ENCODE results near the gene HOMER2. TPM values are rescaled to one million over a fixed set of nuclear protein-coding genes. Genes with fewer than 3 reads are reported as not detected.
A peak's percentile ranks its signal among the peaks of the same experiment; 100 is the strongest.

Gene HOMER2
- total and polyA plus RNA-seq, 2 donors (not counting 1 experiment from before 2014, with no cell fraction given): 1.1 to 9.9 TPM

GRCh38 chr15:82809308-82810060 lies 143.0 kb downstream of the HOMER2 start, which contains the start of gene WHAMM:
Gene WHAMM (plus strand): TSS chr15:82809628. CDS start chr15:82809727, 99 bp downstream.
- H3K4me1 ChIP-seq (ENCODE audit: control insufficient read depth, extremely low read depth, insufficient read depth, low read length): no peaks in the 10 kb centered on the region
- H3K36me3 ChIP-seq (ENCODE audit: control insufficient read depth, insufficient read depth, low read length): peaks cover 1% of the 10 kb centered on the region
- peak; percentile 98 for DNase-seq (ENCODE audit: low read depth in 2 of 2)
- TF ChIP-seq, protein P1, sequence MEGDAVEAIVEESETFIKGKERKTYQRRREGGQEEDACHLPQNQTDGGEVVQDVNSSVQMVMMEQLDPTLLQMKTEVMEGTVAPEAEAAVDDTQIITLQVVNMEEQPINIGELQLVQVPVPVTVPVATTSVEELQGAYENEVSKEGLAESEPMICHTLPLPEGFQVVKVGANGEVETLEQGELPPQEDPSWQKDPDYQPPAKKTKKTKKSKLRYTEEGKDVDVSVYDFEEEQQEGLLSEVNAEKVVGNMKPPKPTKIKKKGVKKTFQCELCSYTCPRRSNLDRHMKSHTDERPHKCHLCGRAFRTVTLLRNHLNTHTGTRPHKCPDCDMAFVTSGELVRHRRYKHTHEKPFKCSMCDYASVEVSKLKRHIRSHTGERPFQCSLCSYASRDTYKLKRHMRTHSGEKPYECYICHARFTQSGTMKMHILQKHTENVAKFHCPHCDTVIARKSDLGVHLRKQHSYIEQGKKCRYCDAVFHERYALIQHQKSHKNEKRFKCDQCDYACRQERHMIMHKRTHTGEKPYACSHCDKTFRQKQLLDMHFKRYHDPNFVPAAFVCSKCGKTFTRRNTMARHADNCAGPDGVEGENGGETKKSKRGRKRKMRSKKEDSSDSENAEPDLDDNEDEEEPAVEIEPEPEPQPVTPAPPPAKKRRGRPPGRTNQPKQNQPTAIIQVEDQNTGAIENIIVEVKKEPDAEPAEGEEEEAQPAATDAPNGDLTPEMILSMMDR (conservative IDR thresholded peaks at IDR 0.05 in 1 of 2, IDR thresholded peaks at IDR 0.05 in 1 of 2; ENCODE audit: low read depth in 1 of 2, low read length in 2 of 2): no peak
- no peak for TF ChIP-seq EZH2 (IDR thresholded peaks at IDR 0.05; ENCODE audit: low read length, missing control alignments)
- no peaks in the 10 kb centered on the region for H3K27me3 ChIP-seq (ENCODE audit: control insufficient read depth, insufficient read depth, low read length)
- H2AFZ ChIP-seq (ENCODE audit: low read length): peak within 1 kb of the TSS; percentile 74
- H3K9ac ChIP-seq (ENCODE audit: insufficient read depth, low read length): peak within 1 kb of the TSS; percentile 96
- peak within 1 kb of the TSS; percentile 69 for H3K4me2 ChIP-seq (ENCODE audit: extremely low read depth, insufficient read depth, low read length)
- no peaks in the 10 kb centered on the region for H3K9me3 ChIP-seq (ENCODE audit: control insufficient read depth, insufficient read depth, low read depth, low read length)
- no peaks in the 10 kb centered on the region for H4K20me1 ChIP-seq (ENCODE audit: control insufficient read depth, extremely low read depth, insufficient read depth, low read length)
- H3K27ac ChIP-seq (ENCODE audit: insufficient read depth, low read length): peak within 1 kb of the TSS; percentile 93
- H3K4me3 ChIP-seq (replicated peaks in 1 of 4; ENCODE audit: control extremely low read depth in 1 of 4, insufficient read depth in 1 of 4, low read depth in 3 of 4, low read length in 4 of 4): peak within 1 kb of the TSS; percentile 88 to 98 (median 91)
- H3K79me2 ChIP-seq (ENCODE audit: control insufficient read depth, insufficient read depth, low read length): peaks cover 37% of the 10 kb centered on the region

- no peak overlapping the region for H3K9ac ChIP-seq (ENCODE audit: insufficient read depth, low read length)
- H3K4me2 ChIP-seq (ENCODE audit: extremely low read depth, insufficient read depth, low read length): no peak overlapping the region
- H3K9me3 ChIP-seq (ENCODE audit: control insufficient read depth, insufficient read depth, low read depth, low read length): no peaks in the 10 kb centered on the region
- no peaks in the 10 kb centered on the region for H4K20me1 ChIP-seq (ENCODE audit: control insufficient read depth, extremely low read depth, insufficient read depth, low read length)
- H3K27me3 ChIP-seq (ENCODE audit: control insufficient read depth, insufficient read depth, low read length): no peaks in the 10 kb centered on the region
- no peaks in the 10 kb centered on the region for H3K36me3 ChIP-seq (ENCODE audit: control insufficient read depth, insufficient read depth, low read length)
- no peak overlapping the region for H3K4me3 ChIP-seq (replicated peaks in 1 of 4; ENCODE audit: control extremely low read depth in 1 of 4, insufficient read depth in 1 of 4, low read depth in 3 of 4, low read length in 4 of 4)
- TF ChIP-seq, protein P1 (conservative IDR thresholded peaks at IDR 0.05 in 1 of 2, IDR thresholded peaks at IDR 0.05 in 1 of 2; ENCODE audit: low read depth in 1 of 2, low read length in 2 of 2): no peak
- TF ChIP-seq EZH2 (IDR thresholded peaks at IDR 0.05; ENCODE audit: low read length, missing control alignments): no peak
- H2AFZ ChIP-seq (ENCODE audit: low read length): no peak overlapping the region
- DNase-seq (ENCODE audit: low read depth in 2 of 2): no peak
- H3K27ac ChIP-seq (ENCODE audit: insufficient read depth, low read length): no peak overlapping the region
- H3K4me1 ChIP-seq (ENCODE audit: control insufficient read depth, extremely low read depth, insufficient read depth, low read length): no peaks in the 10 kb centered on the region
- H3K79me2 ChIP-seq (ENCODE audit: control insufficient read depth, insufficient read depth, low read length): peaks cover 33% of the 10 kb centered on the region
Measured at GRCh38 chr15:82808634-82809041, 143.9 kb downstream of the HOMER2 start.

DNA sequence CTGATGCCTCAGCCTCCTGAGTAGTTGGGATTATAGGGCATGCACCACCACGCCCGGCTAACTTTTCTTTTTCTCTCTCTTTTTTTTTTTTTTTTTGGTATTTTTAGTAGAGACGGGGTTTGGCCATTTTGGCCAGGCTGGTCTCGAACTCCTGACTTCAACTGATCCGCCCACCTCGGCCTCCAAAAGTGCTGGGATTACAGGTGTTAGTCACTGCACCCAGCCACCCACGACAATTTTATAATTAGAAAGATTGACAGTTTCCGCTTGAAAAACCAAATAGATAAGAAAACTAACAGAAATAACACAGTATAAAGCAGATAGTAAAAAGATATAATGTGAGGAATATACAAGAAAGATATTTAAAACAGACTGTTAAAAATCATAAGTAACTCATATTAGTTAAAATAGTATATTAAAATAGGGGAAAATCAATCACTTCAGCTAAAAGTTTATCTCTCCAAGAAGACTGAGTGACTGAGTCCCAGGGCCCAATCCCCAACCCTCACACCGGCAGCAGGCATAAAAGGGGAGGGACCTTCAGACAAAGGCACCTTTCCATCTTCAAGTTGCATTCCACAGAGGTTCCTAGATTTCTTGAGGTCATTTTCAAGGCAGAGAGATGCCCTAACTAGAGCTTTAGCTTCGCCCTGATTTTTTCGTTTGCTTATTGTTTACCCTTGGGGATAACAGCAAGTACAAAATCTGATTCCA lies 144.4 kb downstream of the HOMER2 start:
- no peak overlapping the region for H3K9ac ChIP-seq (ENCODE audit: insufficient read depth, low read length)
- TF ChIP-seq EZH2 (IDR thresholded peaks at IDR 0.05; ENCODE audit: low read length, missing control alignments): no peak
- TF ChIP-seq, protein P1 (conservative IDR thresholded peaks at IDR 0.05 in 1 of 2, IDR thresholded peaks at IDR 0.05 in 1 of 2; ENCODE audit: low read depth in 1 of 2, low read length in 2 of 2): no peak
- no peaks in the 10 kb centered on the region for H3K9me3 ChIP-seq (ENCODE audit: control insufficient read depth, insufficient read depth, low read depth, low read length)
- no peak overlapping the region for H3K27ac ChIP-seq (ENCODE audit: insufficient read depth, low read length)
- no peak overlapping the region for H3K4me2 ChIP-seq (ENCODE audit: extremely low read depth, insufficient read depth, low read length)
- H3K4me1 ChIP-seq (ENCODE audit: control insufficient read depth, extremely low read depth, insufficient read depth, low read length): no peaks in the 10 kb centered on the region
- H3K4me3 ChIP-seq (replicated peaks in 1 of 4; ENCODE audit: control extremely low read depth in 1 of 4, insufficient read depth in 1 of 4, low read depth in 3 of 4, low read length in 4 of 4): no peak overlapping the region
- no peak overlapping the region for H2AFZ ChIP-seq (ENCODE audit: low read length)
- no peak for DNase-seq (ENCODE audit: low read depth in 2 of 2)
- H3K27me3 ChIP-seq (ENCODE audit: control insufficient read depth, insufficient read depth, low read length): no peaks in the 10 kb centered on the region
- H3K36me3 ChIP-seq (ENCODE audit: control insufficient read depth, insufficient read depth, low read length): no peaks in the 10 kb centered on the region
- no peaks in the 10 kb centered on the region for H4K20me1 ChIP-seq (ENCODE audit: control insufficient read depth, extremely low read depth, insufficient read depth, low read length)
- peaks cover 30% of the 10 kb centered on the region for H3K79me2 ChIP-seq (ENCODE audit: control insufficient read depth, insufficient read depth, low read length)

All from fibroblast of lung (primary cell).